ENCODE data around the gene MYRF.

The MYRF gene

GRCh38 chr11:61744181-61744580 is 8.3 kb upstream of the MYRF start:
- H3K4me3 ChIP-seq (ENCODE audit: low read depth, low read length): no peak overlapping the region
- no peak for DNase-seq (ENCODE audit: low read depth)
- no peak for TF ChIP-seq CTCF (IDR thresholded peaks at IDR 0.05; ENCODE audit: insufficient read depth, low read depth, low read length, missing control alignments)

GRCh38 chr11:61744609-61745156 is 7.8 kb upstream of the MYRF start:
- DNase-seq (ENCODE audit: low read depth): no peak
- no peak overlapping the region for H3K4me3 ChIP-seq (ENCODE audit: low read depth, low read length)
- no peak for TF ChIP-seq CTCF (IDR thresholded peaks at IDR 0.05; ENCODE audit: insufficient read depth, low read depth, low read length, missing control alignments)

GRCh38 chr11:61745781-61746441 is 6.5 kb upstream of the MYRF start:
- no peak for DNase-seq (ENCODE audit: low read depth)
- TF ChIP-seq CTCF (IDR thresholded peaks at IDR 0.05; ENCODE audit: insufficient read depth, low read depth, low read length, missing control alignments): no peak
- H3K4me3 ChIP-seq (ENCODE audit: low read depth, low read length): no peak overlapping the region

GRCh38 chr11:61746442-61747191 is 5.8 kb upstream of the MYRF start:
- no peak overlapping the region for H3K4me3 ChIP-seq (ENCODE audit: low read depth, low read length)
- TF ChIP-seq CTCF (IDR thresholded peaks at IDR 0.05; ENCODE audit: insufficient read depth, low read depth, low read length, missing control alignments): no peak
- no peak for DNase-seq (ENCODE audit: low read depth)

- no peak overlapping the region for H3K4me3 ChIP-seq (ENCODE audit: low read depth, low read length)
- TF ChIP-seq CTCF (IDR thresholded peaks at IDR 0.05; ENCODE audit: insufficient read depth, low read depth, low read length, missing control alignments): peak; percentile 94
- DNase-seq (ENCODE audit: low read depth): peak; percentile 70
Measured at GRCh38 chr11:61747192-61747966, 5.1 kb upstream of the MYRF start.

- DNase-seq (ENCODE audit: low read depth): no peak
- no peak for TF ChIP-seq CTCF (IDR thresholded peaks at IDR 0.05; ENCODE audit: insufficient read depth, low read depth, low read length, missing control alignments)
- no peak overlapping the region for H3K4me3 ChIP-seq (ENCODE audit: low read depth, low read length)
Measured at GRCh38 chr11:61747967-61748285, 4.5 kb upstream of the MYRF start.
